ENCODE data around the gene UCKL1. TPM values are rescaled to one million over a fixed set of nuclear protein-coding genes. Genes with fewer than 3 reads are reported as not detected.
"Not testable (repeated sequence)": the region's sequence is repeated elsewhere in the genome, so short reads cannot be mapped to it uniquely, and the experiment has no call there.

The UCKL1 gene
- total and polyA plus RNA-seq, 3 donors from 2014 or later = 35.0 to 78.0 (median 72.6) TPM

DNA sequence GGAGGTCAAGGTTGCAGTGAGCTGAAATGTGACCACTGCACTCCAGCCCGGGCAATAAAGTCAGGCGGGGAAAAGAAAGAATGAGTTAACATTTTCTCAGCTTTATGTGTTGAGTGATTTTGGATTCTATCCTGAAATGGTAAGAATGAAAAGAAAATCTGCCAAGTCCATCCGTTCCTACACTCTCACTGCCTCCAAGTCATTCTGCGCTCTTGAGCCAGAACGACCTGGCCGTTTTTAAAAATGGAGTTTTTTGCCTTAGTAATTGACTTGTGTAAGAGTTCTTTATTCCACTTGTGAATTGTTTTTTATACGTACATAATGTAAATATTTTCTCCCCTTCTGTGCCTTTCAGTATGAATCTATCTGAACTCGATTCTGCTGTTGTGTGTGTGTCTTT is 32.6 kb downstream of the UCKL1 start:
- Histone ChIP-seq H3K27me3 (no peaks in the 10 kb centered on the region), H3K27ac (no peak overlapping the region), H3K36me3 (ENCODE audit: low read depth, missing control alignments) (no peaks in the 10 kb centered on the region), H3K9me3 (no peaks in the 10 kb centered on the region), H3K4me1 (peaks cover 20% of the 10 kb centered on the region), H3K4me3 (no peak overlapping the region)
- no peak for DNase-seq
- intact Hi-C loops (cut with DNase I; ENCODE audit: low total_unique reads) = no loop called here
- 54 to 57% methylated on average over 8 of the region's 8 CpGs for WGBS, 2 donors
- TF ChIP-seq POLR2A (IDR thresholded peaks at IDR 0.05) = no peak
- no peak for TF ChIP-seq CTCF (IDR thresholded peaks at IDR 0.05)

DNA sequence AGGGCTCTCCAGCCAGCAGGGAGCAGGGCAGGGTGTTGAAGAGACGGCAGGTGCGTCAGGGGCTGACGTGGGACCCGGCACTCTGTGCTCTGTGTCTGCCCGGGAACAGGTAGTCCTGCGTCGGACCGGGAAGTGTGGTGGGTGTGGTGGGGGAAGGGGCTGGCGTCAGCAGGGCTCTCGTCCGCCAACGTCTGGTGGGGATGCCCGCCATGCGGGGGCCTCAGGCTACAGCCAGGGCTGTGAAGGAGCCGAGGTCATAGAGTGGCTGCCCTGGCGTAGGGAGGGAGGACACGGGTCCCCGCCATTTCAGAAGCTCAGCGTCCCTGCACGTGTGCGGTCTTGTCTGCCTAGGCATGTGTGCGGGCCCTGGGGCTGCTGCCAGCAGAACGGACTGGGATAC is 36.0 kb downstream of the UCKL1 start:
- peaks cover 9% of the 10 kb centered on the region for H3K4me1 ChIP-seq
- DNase-seq = no peak
- no peaks in the 10 kb centered on the region for H3K27me3 ChIP-seq
- 93 to 95% methylated on average over 11 to 23 of the region's 23 CpGs for WGBS, 2 donors
- H3K9me3 ChIP-seq = no peaks in the 10 kb centered on the region
- no peak for TF ChIP-seq CTCF (IDR thresholded peaks at IDR 0.05)
- no peak for TF ChIP-seq POLR2A (IDR thresholded peaks at IDR 0.05)
- no peak overlapping the region for H3K4me3 ChIP-seq
- H3K36me3 ChIP-seq (ENCODE audit: low read depth, missing control alignments) = no peaks in the 10 kb centered on the region
- intact Hi-C loops (cut with DNase I; ENCODE audit: low total_unique reads) = no loop called here
- no peak overlapping the region for H3K27ac ChIP-seq

GRCh38 chr20:63919130-63919529 is 37.1 kb downstream of the UCKL1 start:
- Histone ChIP-seq H3K27me3 (no peaks in the 10 kb centered on the region), H3K4me1 (peaks cover 8% of the 10 kb centered on the region), H3K9me3 (no peaks in the 10 kb centered on the region), H3K36me3 (ENCODE audit: low read depth, missing control alignments) (no peaks in the 10 kb centered on the region), H3K27ac (no peak overlapping the region), H3K4me3 (no peak overlapping the region)
- no peak for DNase-seq
- intact Hi-C loops (cut with DNase I; ENCODE audit: low total_unique reads) = no loop called here
- 87 to 95% methylated on average over 17 to 19 of the region's 19 CpGs for WGBS, 2 donors
- TF ChIP-seq POLR2A (IDR thresholded peaks at IDR 0.05) (no peak), CTCF (IDR thresholded peaks at IDR 0.05) (no peak)

DNA sequence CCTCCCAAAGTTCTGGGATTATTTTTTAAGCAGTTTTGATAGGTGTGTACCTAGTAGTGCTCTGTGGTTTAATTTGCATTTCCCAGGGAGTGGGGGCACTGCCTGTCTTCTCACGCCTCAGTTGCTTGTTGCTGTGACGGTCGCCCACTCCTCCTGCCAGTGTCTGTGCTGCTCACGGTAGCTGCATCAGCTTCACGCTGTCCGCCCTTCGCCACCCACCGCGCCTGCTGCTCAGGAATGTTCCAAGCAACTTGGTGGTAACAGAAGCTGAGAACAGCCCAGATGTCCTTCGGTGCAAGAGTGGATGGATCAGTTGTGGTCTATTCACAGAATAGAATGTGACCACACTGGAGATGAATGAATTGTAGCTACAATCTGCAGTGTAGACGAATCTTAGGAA is 38.4 kb downstream of the UCKL1 start:
- Histone ChIP-seq H3K4me3 (no peak overlapping the region), H3K27ac (no peak overlapping the region), H3K27me3 (no peaks in the 10 kb centered on the region), H3K4me1 (peaks cover 8% of the 10 kb centered on the region), H3K36me3 (ENCODE audit: low read depth, missing control alignments) (no peaks in the 10 kb centered on the region), H3K9me3 (no peaks in the 10 kb centered on the region)
- TF ChIP-seq POLR2A (IDR thresholded peaks at IDR 0.05) = no peak
- no peak for TF ChIP-seq CTCF (IDR thresholded peaks at IDR 0.05)
- intact Hi-C loops (cut with DNase I; ENCODE audit: low total_unique reads) = no loop called here
- no peak for DNase-seq
- 89 to 92% methylated on average over 11 of the region's 11 CpGs for WGBS, 2 donors

GRCh38 chr20:63916371-63916939 is 39.8 kb downstream of the UCKL1 start:
- peak overlapping the region in 1 of 2 donors; percentile 18 for H3K27ac ChIP-seq
- H3K36me3 ChIP-seq (ENCODE audit: low read depth, missing control alignments); intact Hi-C loops (cut with DNase I; ENCODE audit: low total_unique reads); H3K4me3 ChIP-seq; H3K27me3 ChIP-seq; DNase-seq; H3K4me1 ChIP-seq; H3K9me3 ChIP-seq: not testable (repeated sequence)
- 80 to 92% methylated on average over 8 of the region's 8 CpGs for WGBS, 2 donors
